HFFc6 (cell line): ENCODE data around the gene RBCK1. TPM values are rescaled to one million over a fixed set of nuclear protein-coding genes. Genes with fewer than 3 reads are reported as not detected.
"Not testable (repeated sequence)": the region's sequence is repeated elsewhere in the genome, so short reads cannot be mapped to it uniquely, and the experiment has no call there.

Experiments used
- DNase-seq: peaks from one replicate; pipeline ENCODE4 v3.0.0-alpha.2; 2018
- H3K27ac Mint-ChIP-seq: 2 replicates; pipeline ENCODE4 v1.8.0; 2020; ENCODE audit warnings: mild to moderate bottlenecking, mixed read lengths
- H3K27me3 Mint-ChIP-seq: 2 replicates; pipeline ENCODE4 v1.8.0; 2021; ENCODE audit warnings: mild to moderate bottlenecking, moderate library complexity, mixed read lengths; ENCODE audit not compliant: insufficient read depth
- H3K36me3 Mint-ChIP-seq: 2 replicates; pipeline ENCODE4 v1.8.0; 2021; ENCODE audit warnings: low read depth, mixed read lengths
- H3K4me1 Mint-ChIP-seq: 2 replicates; pipeline ENCODE4 v1.8.0; 2020; ENCODE audit warnings: low read depth, mixed read lengths
- H3K4me3 Mint-ChIP-seq: 2 replicates; pipeline ENCODE4 v1.8.0; 2020; ENCODE audit warnings: mild to moderate bottlenecking, moderate library complexity, mixed read lengths
- H3K9me3 Mint-ChIP-seq: 2 replicates; pipeline ENCODE4 v1.8.0; 2020; ENCODE audit warnings: mild to moderate bottlenecking, mixed read lengths
- CTCF ChIP-seq: fragments of 200-600 bp; sonication (generic); IDR thresholded peaks from 2 replicates; pipeline ENCODE4 v1.5.0; 2021; ENCODE audit warnings: antibody characterized with exemption, mild to moderate bottlenecking
- total RNA-seq, 6 experiments: library from RNA; stranded (reverse); fragmentation: NEBNext Ultra II Directional; extraction: Animal tissue kit (Norgen Biotek cat#: 25700); gene quantifications; 2 replicates in 1 of 6; 3 replicates in 5 of 6; pipeline ENCODE4 v1.2.3, GENCODE V29; 2021

The RBCK1 gene
- total RNA-seq, 6 experiments from 2014 or later, result 76.4 to 84.1 (median 77.2) TPM

GRCh38 chr20:472137-472846 lies 64.2 kb downstream of the RBCK1 start:
- DNase-seq, result no peak
- H3K4me3 Mint-ChIP-seq, result no peak overlapping the region
- H3K27ac Mint-ChIP-seq, result no peak overlapping the region
- H3K9me3 Mint-ChIP-seq, result peaks cover 26% of the 10 kb centered on the region
- peaks cover 15% of the 10 kb centered on the region for H3K27me3 Mint-ChIP-seq
- peaks cover 28% of the 10 kb centered on the region for H3K36me3 Mint-ChIP-seq
- TF ChIP-seq CTCF, result no peak
- H3K4me1 Mint-ChIP-seq, result no peaks in the 10 kb centered on the region

GRCh38 chr20:472889-473292 lies 64.8 kb downstream of the RBCK1 start:
- no peaks in the 10 kb centered on the region for H3K4me1 Mint-ChIP-seq
- H3K27me3 Mint-ChIP-seq, result peaks cover 14% of the 10 kb centered on the region
- no peak overlapping the region for H3K27ac Mint-ChIP-seq
- peaks cover 23% of the 10 kb centered on the region for H3K36me3 Mint-ChIP-seq
- no peak for TF ChIP-seq CTCF
- no peak overlapping the region for H3K4me3 Mint-ChIP-seq
- DNase-seq, result no peak
- H3K9me3 Mint-ChIP-seq, result peaks cover 20% of the 10 kb centered on the region

GRCh38 chr20:474581-474980 lies 66.5 kb downstream of the RBCK1 start:
- Mint-ChIP-seq H3K4me3 (no peak overlapping the region), H3K9me3 (peaks cover 12% of the 10 kb centered on the region), H3K4me1 (peaks cover 12% of the 10 kb centered on the region), H3K36me3 (peaks cover 24% of the 10 kb centered on the region), H3K27ac (no peak overlapping the region), H3K27me3 (peaks cover 5% of the 10 kb centered on the region)
- TF ChIP-seq CTCF, result no peak
- DNase-seq, result no peak

- no peak for DNase-seq
- Mint-ChIP-seq H3K4me1 (peaks cover 13% of the 10 kb centered on the region), H3K4me3 (no peak overlapping the region), H3K27me3 (peaks cover 4% of the 10 kb centered on the region), H3K27ac (no peak overlapping the region), H3K36me3 (peaks cover 27% of the 10 kb centered on the region), H3K9me3 (peaks cover 2% of the 10 kb centered on the region; the same call in 1 of the 2 replicates)
- no peak for TF ChIP-seq CTCF
Measured at GRCh38 chr20:475463-476357, 67.6 kb downstream of the RBCK1 start.

GRCh38 chr20:476561-477249 lies 68.6 kb downstream of the RBCK1 start:
- H3K36me3 Mint-ChIP-seq, result peaks cover 27% of the 10 kb centered on the region

More at GRCh38 chr20:476561-477249, 68.6 kb downstream of the RBCK1 start:
- H3K4me3 Mint-ChIP-seq, H3K27me3 Mint-ChIP-seq, H3K9me3 Mint-ChIP-seq, H3K27ac Mint-ChIP-seq, DNase-seq: not testable (repeated sequence)
- peaks cover 13% of the 10 kb centered on the region for H3K4me1 Mint-ChIP-seq
